HL-60 (cell line): ENCODE data around the gene SLC30A3.
"Not testable (repeated sequence)": the region's sequence is repeated elsewhere in the genome, so short reads cannot be mapped to it uniquely, and the experiment has no call there.

Experiments used
- DNase-seq, 2 experiments: peaks; one replicate each; pipeline ENCODE4 v3.0.0-alpha.2; 2010 to 2020; ENCODE audit warnings: low read depth in 1 of 2, low spot score in 1 of 2
- H3K27ac ChIP-seq: fragments of 250-450 bp; sonication (Bioruptor Pico); replicated peaks from 2 replicates; pipeline ENCODE4 v1.5.1; 2020; ENCODE audit warnings: mild to moderate bottlenecking, moderate library complexity
- H3K27me3 ChIP-seq: fragments of 250-450 bp; sonication (Bioruptor Pico); 2 replicates; pipeline ENCODE4 v1.5.1; 2021; ENCODE audit warnings: mild to moderate bottlenecking, moderate library complexity; ENCODE audit not compliant: insufficient read depth, poor library complexity, severe bottlenecking
- H3K4me3 ChIP-seq: replicated peaks from 2 replicates; pipeline ENCODE4 v1.5.1; 2011; ENCODE audit warnings: mild to moderate bottlenecking, control low read depth, low read length; ENCODE audit not compliant: insufficient read depth
- CTCF ChIP-seq: IDR thresholded peaks from one replicate; pipeline ENCODE4 v1.5.1; 2011; ENCODE audit warnings: low read length, control low read depth, inconsistent platforms; ENCODE audit not compliant: insufficient read depth
- GABPA ChIP-seq: IDR thresholded peaks from 2 replicates; pipeline ENCODE4 v1.6.1; 2012; ENCODE audit warnings: low read depth
- POLR2AphosphoS5 ChIP-seq: IDR thresholded peaks from 2 replicates; pipeline ENCODE4 v1.6.1; 2012; ENCODE audit warnings: low read depth
- REST ChIP-seq: IDR thresholded peaks from 2 replicates; pipeline ENCODE4 v1.6.1; 2012; ENCODE audit warnings: low read depth; ENCODE audit not compliant: insufficient replicate concordance
- SPI1 ChIP-seq: IDR thresholded peaks from 2 replicates; pipeline ENCODE4 v1.6.1; 2012; ENCODE audit warnings: low read depth, mild to moderate bottlenecking, borderline replicate concordance

Gene SLC30A3

GRCh38 chr2:27304488-27305240 is 41.8 kb upstream of the SLC30A3 start:
- Histone ChIP-seq H3K27me3 (peaks cover 12% of the 10 kb centered on the region), H3K4me3 (no peak overlapping the region), H3K27ac (no peak overlapping the region)
- TF ChIP-seq POLR2AphosphoS5 (no peak), SPI1 (no peak), REST (no peak), GABPA (no peak), CTCF (no peak)
- no peak for DNase-seq

- peak overlapping the region; percentile 23 for H3K4me3 ChIP-seq
- DNase-seq: peak; percentile 60 to 74
- TF ChIP-seq CTCF: peak; percentile 74
- no peak for TF ChIP-seq POLR2AphosphoS5
- no peak for TF ChIP-seq SPI1
- H3K27ac ChIP-seq: no peak overlapping the region
- peaks cover 12% of the 10 kb centered on the region for H3K27me3 ChIP-seq
These were observed 40.5 kb upstream of the SLC30A3 start for GRCh38 chr2:27303093-27304025.

- DNase-seq, H3K4me3 ChIP-seq, H3K27ac ChIP-seq, H3K27me3 ChIP-seq: not testable (repeated sequence)
These were observed 37.8 kb upstream of the SLC30A3 start for GRCh38 chr2:27300606-27301005.

- no peak for TF ChIP-seq GABPA
- TF ChIP-seq SPI1: no peak
- no peak for TF ChIP-seq POLR2AphosphoS5
- TF ChIP-seq REST: no peak
- TF ChIP-seq CTCF: no peak
- no peak overlapping the region for H3K27ac ChIP-seq
- H3K27me3 ChIP-seq: no peaks in the 10 kb centered on the region
- no peak for DNase-seq
- no peak overlapping the region for H3K4me3 ChIP-seq
These were observed 35.7 kb upstream of the SLC30A3 start for GRCh38 chr2:27298391-27299080.
